Thyroid gland (tissue), 4 donors: ENCODE results near the gene OTP. TPM values are rescaled to one million over a fixed set of nuclear protein-coding genes. Genes with fewer than 3 reads are reported as not detected.

Source experiments
- DNase-seq, 2 donors: peaks; one replicate each; pipeline ENCODE4 v3.0.0-alpha.2; 2019
- H3K27ac ChIP-seq, 3 donors: fragments of 200-600 bp; sonication (generic); 1 replicate in 2 of 3; 2 replicates in 1 of 3; pipeline ENCODE4 v1.5.1; 2016 to 2019; ENCODE audit warnings: mild to moderate bottlenecking in 1 of 3, moderate library complexity in 1 of 3
- H3K27me3 ChIP-seq: fragments of 200-600 bp; sonication (generic); one replicate; pipeline ENCODE4 v1.5.1; 2019
- H3K36me3 ChIP-seq, 2 donors: fragments of 200-600 bp; sonication (generic); one replicate each; pipeline ENCODE4 v1.5.1; 2016 to 2019
- H3K4me1 ChIP-seq, 2 donors: fragments of 200-600 bp; sonication (generic); one replicate each; pipeline ENCODE4 v1.5.1; 2017 to 2019
- H3K4me3 ChIP-seq, 3 donors: fragments of 200-600 bp; sonication (generic); replicated peaks in 1 of 3; 1 replicate in 2 of 3; 2 replicates in 1 of 3; pipeline ENCODE4 v1.5.1; 2016; ENCODE audit warnings: mild to moderate bottlenecking in 1 of 3
- H3K9me3 ChIP-seq: fragments of 200-600 bp; sonication (generic); one replicate; pipeline ENCODE4 v1.5.1; 2017
- POLR2A ChIP-seq, 2 donors: fragments of 450-650 bp; IDR thresholded peaks; one replicate each; pipeline ENCODE4 v1.6.1; 2017; ENCODE audit warnings: antibody characterized with exemption in 2 of 2, mild to moderate bottlenecking in 2 of 2, moderate library complexity in 1 of 2
- WGBS, 2 donors: methylation state at CpG; one replicate each; pipeline ENCODE4 v1.1.5; 2017; 5-methylcytosine and 5-hydroxymethylcytosine counted together
- intact Hi-C: fragments of 100-400 bp; cut with DNase I; formaldehyde crosslinking; loops from one replicate; pipeline ENCODE4 v1.15.1; 2023
- total RNA-seq, 4 donors: library from RNA; depleted of rRNA; stranded (reverse); fragments of >200 nt; gene quantifications; one replicate each; pipeline ENCODE4 v1.2.3, GENCODE V29; 2016
- TF ChIP-seq, protein P1 (sequence below), 6 experiments: fragments of 200-600 bp in 3 of 6; fragments of 450-650 bp in 3 of 6; sonication (generic) in 3 of 6; IDR thresholded peaks; one replicate each; pipeline ENCODE4 v1.5.1; 2016 to 2019; ENCODE audit warnings: antibody characterized with exemption in 6 of 6, mild to moderate bottlenecking in 2 of 6, inconsistent platforms in 1 of 6, moderate library complexity in 1 of 6

OTP gene
- total RNA-seq, 4 donors from 2014 or later: not detected

DNA sequence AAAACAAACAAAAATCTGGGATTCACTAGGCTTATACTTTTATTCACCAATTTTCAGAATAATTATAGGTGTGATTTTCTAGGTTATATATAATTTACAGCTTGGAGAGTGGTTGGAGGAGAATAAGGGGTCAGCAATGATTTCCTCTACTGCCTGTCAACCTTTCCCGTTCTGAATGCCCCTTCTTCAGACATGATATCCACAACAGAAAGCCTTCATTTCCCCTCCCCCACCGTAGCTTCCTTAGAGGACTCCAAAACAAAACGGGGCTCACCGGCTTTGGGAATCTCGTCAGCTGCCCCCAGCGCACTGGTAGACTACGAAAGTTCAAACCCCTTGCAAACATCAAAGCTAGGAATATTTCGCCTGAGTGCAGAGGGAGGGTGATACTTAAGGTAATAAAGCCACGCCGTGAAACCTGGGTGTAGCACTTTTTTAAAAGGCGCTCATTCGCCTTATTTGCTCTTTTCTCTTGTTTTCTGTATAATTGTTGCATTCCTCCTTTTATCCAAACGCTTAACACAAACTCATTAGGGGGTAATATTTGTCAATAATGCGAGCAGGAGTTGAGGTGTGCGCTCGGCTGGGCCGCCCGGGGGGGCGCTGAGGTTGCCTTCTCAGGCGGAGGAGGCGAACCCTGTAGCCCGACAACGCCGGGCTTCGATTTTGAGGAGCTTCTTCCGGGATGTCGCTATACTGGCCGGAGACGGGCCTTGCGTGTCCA, 2.4 kb downstream of the OTP start:
- no peak for DNase-seq

DNA sequence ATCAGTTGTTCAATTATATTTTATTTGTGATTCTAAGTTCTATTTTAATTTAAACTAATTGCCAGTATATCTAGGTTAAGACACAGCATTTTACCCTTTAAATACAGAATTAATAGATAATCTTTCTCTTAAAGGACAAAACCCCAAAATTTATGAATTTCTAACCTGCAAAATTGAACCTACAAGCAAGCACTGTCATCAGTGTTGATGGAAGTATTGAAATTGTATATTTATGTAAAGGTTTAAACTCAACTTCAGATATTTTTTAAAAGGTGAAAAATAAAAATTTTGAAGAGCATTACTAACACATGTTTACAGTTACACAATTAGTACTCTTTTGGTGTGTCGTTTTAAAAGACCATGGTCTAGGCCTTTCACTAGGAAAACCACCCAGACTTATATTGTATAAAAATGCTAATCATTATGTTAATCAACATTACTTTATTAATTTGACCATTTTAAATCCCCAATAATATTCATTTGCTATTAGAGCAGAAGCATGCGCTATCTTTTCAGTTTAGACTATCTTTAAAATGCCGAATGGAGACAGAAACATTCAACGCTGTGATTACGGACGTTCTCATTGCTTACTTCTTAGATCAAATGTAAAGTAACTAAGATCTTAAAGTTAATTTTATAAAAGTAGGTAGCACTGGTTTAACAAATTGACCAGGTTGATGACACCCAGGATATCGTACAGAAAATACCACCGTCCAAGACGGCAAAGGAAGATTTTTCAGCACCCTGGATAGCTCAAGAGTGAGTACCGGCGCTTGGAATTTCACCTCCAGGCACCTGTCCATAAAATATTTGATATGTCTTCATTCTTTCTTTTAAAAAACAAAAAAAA, 3.2 kb downstream of the OTP start:
- WGBS, 2 donors: 19 to 23% methylated on average over 11 of the region's 11 CpGs
- intact Hi-C loops: no loop called here
- no peaks in the 10 kb centered on the region for H3K9me3 ChIP-seq
- peaks cover 79% of the 10 kb centered on the region for H3K27me3 ChIP-seq
- peaks cover 8 to 18% of the 10 kb centered on the region in 2 donors for H3K4me1 ChIP-seq
- H3K36me3 ChIP-seq: no peaks in the 10 kb centered on the region
- H3K4me3 ChIP-seq: no peak overlapping the region
- no peak for DNase-seq
- TF ChIP-seq POLR2A (IDR thresholded peaks at IDR 0.05): no peak
- TF ChIP-seq, protein P1, sequence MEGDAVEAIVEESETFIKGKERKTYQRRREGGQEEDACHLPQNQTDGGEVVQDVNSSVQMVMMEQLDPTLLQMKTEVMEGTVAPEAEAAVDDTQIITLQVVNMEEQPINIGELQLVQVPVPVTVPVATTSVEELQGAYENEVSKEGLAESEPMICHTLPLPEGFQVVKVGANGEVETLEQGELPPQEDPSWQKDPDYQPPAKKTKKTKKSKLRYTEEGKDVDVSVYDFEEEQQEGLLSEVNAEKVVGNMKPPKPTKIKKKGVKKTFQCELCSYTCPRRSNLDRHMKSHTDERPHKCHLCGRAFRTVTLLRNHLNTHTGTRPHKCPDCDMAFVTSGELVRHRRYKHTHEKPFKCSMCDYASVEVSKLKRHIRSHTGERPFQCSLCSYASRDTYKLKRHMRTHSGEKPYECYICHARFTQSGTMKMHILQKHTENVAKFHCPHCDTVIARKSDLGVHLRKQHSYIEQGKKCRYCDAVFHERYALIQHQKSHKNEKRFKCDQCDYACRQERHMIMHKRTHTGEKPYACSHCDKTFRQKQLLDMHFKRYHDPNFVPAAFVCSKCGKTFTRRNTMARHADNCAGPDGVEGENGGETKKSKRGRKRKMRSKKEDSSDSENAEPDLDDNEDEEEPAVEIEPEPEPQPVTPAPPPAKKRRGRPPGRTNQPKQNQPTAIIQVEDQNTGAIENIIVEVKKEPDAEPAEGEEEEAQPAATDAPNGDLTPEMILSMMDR (IDR thresholded peaks at IDR 0.05): no peak
- no peak overlapping the region for H3K27ac ChIP-seq

More for the DNA sequence above, 2.4 kb downstream of the OTP start:
- Histone ChIP-seq H3K27me3 (peaks cover 83% of the 10 kb centered on the region), H3K9me3 (no peaks in the 10 kb centered on the region), H3K4me3 (no peak overlapping the region), H3K4me1 (peaks cover 4 to 10% of the 10 kb centered on the region in 2 donors), H3K36me3 (no peaks in the 10 kb centered on the region), H3K27ac (no peak overlapping the region)
- WGBS, 2 donors: 10% methylated on average over 30 of the region's 30 CpGs
- TF ChIP-seq POLR2A (IDR thresholded peaks at IDR 0.05): no peak
- TF ChIP-seq, protein P1 (IDR thresholded peaks at IDR 0.05): no peak
- intact Hi-C loops: no loop called here

- H3K27me3 ChIP-seq: peaks cover 74% of the 10 kb centered on the region
- H3K9me3 ChIP-seq: no peaks in the 10 kb centered on the region
- H3K36me3 ChIP-seq: no peaks in the 10 kb centered on the region
- H3K4me1 ChIP-seq: peaks cover 11 to 30% of the 10 kb centered on the region in 2 donors
- no peak for DNase-seq
- no peak overlapping the region for H3K27ac ChIP-seq
- TF ChIP-seq, protein P1 (IDR thresholded peaks at IDR 0.05): no peak
- TF ChIP-seq POLR2A (IDR thresholded peaks at IDR 0.05): no peak
- H3K4me3 ChIP-seq: no peak overlapping the region
- intact Hi-C loops: no loop called here
- 10 to 16% methylated on average over 5 of the region's 5 CpGs for WGBS, 2 donors
These were observed 4.8 kb downstream of the OTP start for GRCh38 chr5:77633709-77634108.

DNA sequence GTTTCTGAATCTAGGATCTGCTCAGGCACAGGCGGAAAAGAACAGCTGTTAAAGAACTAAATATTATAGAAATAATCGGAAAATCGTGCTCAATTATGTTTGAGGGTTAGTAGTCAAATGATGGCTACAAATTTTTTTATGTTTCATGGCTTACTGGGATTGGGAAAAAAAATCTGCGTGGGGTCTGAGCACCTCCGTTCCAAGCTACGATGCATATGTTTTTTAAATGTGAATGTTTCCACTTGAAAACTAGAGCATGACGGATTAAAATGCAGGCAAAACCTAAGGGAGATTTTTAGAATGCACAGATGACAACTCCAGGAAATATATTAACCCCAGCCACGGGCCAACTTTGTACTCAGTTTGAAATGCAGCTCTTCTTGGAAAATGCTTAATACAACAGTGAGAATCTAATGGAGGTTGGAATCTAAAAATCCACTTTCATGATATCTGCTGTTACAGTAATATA, 5.3 kb downstream of the OTP start:
- Histone ChIP-seq H3K4me3 (no peak overlapping the region), H3K27ac (no peak overlapping the region), H3K27me3 (peaks cover 74% of the 10 kb centered on the region), H3K36me3 (no peaks in the 10 kb centered on the region), H3K4me1 (peaks cover 8 to 28% of the 10 kb centered on the region in 2 donors), H3K9me3 (no peaks in the 10 kb centered on the region)
- 18 to 19% methylated on average over 8 of the region's 8 CpGs for WGBS, 2 donors
- no peak for TF ChIP-seq POLR2A (IDR thresholded peaks at IDR 0.05)
- intact Hi-C loops: no loop called here
- no peak for DNase-seq

DNA sequence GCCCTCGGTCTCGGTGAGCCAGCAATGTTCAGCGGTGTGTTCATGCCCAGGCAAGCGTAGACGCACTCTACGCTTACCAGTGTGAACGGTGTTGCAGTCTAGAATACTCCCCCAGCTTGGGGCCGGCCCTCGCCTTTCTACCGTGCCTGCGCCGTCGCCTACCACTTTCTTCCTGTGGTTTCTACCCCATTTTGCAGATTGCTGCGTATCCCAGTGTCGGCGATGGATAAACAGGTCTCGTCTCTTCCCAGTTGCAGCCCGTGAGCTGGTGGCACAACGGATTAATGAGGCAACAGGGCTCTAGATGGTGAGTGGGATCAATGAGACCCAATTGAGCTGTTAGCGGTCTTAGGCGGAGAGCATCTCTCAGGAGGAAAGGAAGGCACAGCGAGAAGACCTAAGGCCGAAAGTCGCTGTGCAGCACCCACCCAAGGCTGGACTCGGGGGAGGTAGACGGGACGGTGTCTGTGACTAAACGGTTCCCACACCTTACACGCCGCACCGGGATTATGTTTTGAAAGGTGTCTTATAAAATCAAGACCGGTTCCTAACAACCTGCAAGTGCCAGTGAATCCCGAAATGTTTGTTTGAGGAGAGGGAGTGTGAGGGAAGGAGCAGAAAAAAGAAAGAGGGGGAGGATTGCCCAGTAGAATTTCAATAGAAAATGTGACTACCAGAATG, 5.8 kb downstream of the OTP start:
- Histone ChIP-seq H3K27me3 (peaks cover 74% of the 10 kb centered on the region), H3K4me3 (no peak overlapping the region), H3K4me1 (peaks cover 8 to 31% of the 10 kb centered on the region in 2 donors), H3K36me3 (no peaks in the 10 kb centered on the region), H3K27ac (no peak overlapping the region), H3K9me3 (no peaks in the 10 kb centered on the region)
- TF ChIP-seq, protein P1 (IDR thresholded peaks at IDR 0.05): no peak
- TF ChIP-seq POLR2A (IDR thresholded peaks at IDR 0.05): no peak
- 8 to 17% methylated on average over 33 of the region's 33 CpGs for WGBS, 2 donors
- DNase-seq: no peak
- intact Hi-C loops: no loop called here
